ENCODE measurements around the gene GCK.
"Not testable (repeated sequence)": the region's sequence is repeated elsewhere in the genome, so short reads cannot be mapped to it uniquely, and the experiment has no call there.

GRCh38 chr7:44200163-44200562, 10.9 kb upstream of the GCK start:
- TF ChIP-seq CTCF (IDR thresholded peaks at IDR 0.05); POLR2AphosphoS5 (IDR thresholded peaks at IDR 0.05; ENCODE audit: insufficient read depth in 1 of 2, low read depth in 1 of 2); POLR2A (IDR thresholded peaks at IDR 0.05): not testable (repeated sequence)

All from vagina (tissue), 2 donors.